Globus pallidus (tissue), 1 donor: Measurements from ENCODE around the gene TMEM247.
A peak's percentile ranks its signal among the peaks of the same experiment; 100 is the strongest.
"Not testable (repeated sequence)": the region's sequence is repeated elsewhere in the genome, so short reads cannot be mapped to it uniquely, and the experiment has no call there.

Experiments
- DNase-seq: peaks from one replicate; pipeline ENCODE4 v3.0.0-alpha.2; 2015; ENCODE audit warnings: low spot score

Gene TMEM247

DNA sequence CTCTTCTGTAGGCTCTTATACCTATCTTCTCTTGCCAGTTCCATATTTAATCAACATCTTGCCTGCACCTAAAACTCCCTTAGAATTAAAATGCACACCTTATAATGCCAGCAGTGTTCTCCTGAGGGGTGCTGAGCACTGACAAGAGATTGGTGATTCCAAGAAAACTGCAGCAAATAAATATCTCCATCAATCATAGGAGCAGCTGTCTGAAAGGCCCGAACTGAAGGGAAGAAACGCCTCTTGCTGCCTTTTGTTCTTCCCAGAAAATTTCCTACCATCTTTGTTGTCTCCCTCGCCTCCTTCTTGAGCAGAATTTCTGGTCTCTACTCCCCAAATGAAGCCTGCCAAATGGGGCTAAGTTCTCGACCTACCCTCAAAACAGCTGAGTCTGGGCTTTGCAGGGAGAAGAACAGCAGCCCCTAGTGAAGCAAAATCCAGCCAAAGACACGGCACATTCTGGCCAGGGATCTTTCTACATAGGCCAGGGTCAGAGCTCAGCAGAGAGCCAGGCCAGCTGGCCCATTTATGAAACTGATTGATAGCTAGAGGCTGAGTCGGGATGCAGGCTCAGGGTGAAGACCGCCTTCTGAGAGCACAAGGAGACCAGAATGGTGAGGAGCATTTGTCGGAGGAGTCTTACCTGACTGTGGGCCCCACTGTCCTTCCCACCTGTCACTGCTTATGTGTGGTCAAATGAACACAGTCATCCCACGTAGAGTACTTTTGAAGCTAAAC, 20.4 kb upstream of the TMEM247 start:
- no peak for DNase-seq

DNA sequence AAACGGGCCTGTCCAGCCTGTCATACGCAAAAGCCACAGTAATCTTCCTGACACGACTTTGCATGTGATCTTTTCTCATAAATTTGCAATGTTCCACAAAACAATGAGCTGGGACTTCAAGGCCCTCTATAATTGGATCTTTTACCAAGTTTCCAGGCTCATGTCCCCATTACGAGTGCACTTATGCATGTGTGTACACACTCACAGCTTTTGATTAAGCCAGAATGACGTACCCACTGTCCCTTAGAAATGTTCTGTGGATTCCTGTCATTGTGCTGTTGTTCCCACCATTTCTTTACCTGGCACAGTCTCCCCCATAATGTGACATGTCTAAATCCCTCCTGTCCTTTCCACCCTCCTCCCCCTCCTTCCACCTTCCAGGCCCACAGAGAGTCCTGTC, 19.7 kb upstream of the TMEM247 start:
- no peak for DNase-seq

DNA sequence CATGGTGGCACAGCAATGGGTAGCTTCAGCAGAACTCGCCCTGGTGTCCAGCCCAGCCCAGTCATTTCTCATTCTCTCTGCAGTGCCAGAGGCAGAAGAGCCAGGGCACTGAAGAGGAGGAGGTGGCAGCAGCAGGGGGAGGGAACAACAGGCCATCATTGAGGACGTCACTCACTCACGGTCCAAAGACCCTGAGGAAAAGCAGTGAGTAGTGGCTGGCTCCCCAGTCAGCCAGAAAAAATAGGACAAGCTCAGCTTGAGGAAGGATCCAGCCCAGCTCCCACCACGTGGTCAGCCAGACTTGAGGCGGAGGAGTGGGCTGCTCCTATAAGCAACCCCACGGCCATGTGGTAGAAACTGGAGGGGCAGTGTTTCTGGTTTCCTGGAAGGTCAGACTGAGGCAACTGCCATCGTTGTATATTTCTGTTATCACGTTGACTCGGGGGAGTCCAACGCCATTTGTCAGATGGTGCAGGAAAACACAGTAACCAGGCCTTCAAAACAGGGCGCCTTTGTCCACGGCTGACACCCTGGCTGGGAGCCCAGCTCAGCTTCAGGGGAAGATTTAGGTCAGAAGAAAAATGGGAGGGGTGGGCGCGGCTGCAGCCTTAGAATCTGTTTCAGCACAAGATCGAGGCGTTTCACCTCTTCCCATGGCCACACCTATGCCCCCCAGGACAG, 19.0 kb upstream of the TMEM247 start:
- DNase-seq = peak; percentile 95

DNA sequence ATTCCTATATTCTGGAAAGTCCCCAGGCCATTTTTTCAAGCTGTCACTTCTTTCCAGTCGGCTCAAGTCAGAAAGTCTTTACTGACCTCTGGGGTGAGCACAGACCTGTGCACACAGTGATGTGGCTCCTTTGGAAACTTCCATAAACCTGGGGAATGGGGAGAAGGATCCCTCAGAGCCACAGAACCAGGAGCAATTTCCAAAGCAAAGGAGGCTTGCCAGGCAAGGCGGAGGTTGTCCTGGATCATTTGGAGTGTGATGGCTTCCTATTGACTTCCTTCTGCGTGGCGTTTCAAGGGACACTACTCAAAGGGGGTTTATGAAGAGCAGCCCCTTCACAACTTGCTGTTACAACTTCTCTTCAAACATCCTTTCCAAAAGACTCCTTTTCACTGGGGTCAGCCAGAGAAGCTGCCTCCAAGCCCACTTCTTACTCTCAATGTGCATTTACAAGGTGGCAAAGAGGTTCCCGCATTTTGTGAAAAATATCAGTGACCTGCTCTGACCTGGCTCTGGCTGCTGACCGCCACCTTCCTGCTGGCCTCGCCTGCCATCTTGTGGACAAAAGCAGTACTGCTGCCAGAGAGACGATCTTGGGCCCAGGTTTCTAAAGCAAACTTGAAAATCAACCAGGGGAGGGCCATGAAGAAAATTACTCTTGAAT, 18.2 kb upstream of the TMEM247 start:
- DNase-seq = peak; percentile 83

DNA sequence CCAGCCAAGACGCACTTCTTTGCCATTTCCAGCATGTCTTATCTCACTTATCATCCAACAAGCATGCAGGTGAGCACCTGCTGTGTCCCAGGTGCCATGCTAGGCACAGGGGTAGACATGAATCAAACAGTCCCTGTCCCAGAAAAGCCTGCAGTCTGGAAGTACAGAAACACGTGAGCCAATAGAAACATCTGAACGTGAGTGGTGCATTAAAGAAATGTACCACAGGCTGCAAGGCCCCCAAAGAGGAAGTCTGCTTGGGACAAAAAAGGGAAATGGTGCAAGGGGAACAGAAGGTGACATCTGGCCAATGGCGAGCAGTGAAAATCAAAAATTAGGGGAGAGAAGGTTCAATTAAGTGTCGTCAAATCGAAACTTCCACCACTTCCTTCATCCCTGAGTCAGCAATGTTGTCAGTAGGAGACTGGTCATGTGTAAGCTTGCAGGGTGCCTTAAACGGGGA, 17.6 kb upstream of the TMEM247 start:
- peak; percentile 60 for DNase-seq

DNA sequence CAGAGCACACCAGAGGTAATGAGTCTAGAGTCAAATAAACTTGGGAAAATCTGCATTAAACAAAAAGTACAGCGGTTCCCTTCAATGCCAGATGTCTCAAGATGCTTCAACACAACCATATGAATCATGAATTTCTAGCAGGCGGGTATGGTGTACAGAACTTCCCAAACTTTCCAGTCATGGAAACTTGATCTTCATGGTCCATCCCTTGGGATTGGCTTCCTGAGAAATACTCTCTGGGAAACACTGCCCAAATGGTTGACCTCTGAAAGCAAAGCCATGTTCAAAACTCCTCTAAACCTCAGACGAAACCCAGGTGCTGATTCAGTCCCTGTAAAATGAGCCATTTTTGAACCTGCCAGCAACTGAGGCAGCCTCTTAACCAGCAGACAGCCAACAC, 16.4 kb upstream of the TMEM247 start:
- DNase-seq = no peak

DNA sequence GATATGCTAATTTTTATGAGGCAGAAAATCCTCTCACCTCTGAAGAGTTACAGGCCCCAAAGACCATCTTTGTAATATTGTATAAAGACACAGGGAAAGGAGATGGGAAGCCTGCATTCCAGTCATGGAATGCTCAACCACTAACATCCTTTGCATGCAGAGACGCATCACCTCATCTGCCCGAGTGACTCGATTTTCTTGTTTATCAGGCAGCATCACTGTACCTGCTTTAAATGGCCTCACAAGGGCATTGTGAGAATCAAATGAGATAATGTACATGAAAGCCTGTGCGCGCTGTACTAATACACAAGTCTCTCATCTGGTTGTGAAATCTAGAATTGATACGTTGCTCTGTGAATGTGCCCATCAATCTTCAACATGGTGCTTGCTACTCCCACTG, 10.2 kb upstream of the TMEM247 start:
- DNase-seq = no peak

DNA sequence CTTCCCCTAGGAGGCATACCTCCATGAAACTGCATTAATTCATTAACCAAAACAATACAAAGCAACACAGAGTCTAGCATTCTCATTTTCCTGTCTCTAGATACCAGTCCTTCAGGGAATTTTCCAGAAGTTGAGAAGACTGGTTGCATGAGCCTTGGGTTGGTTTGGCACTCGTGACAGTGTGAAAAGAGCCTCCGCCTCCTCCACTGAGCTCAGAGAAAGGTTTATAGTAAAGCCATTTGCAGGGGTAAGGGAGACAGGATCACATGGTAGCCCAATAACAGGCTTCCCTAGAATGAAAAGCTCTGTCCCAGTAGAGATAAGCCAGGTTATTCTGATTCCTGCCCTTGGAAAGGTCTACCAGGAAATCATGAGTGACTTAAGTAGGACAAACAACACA, 9.7 kb upstream of the TMEM247 start:
- DNase-seq = no peak

DNA sequence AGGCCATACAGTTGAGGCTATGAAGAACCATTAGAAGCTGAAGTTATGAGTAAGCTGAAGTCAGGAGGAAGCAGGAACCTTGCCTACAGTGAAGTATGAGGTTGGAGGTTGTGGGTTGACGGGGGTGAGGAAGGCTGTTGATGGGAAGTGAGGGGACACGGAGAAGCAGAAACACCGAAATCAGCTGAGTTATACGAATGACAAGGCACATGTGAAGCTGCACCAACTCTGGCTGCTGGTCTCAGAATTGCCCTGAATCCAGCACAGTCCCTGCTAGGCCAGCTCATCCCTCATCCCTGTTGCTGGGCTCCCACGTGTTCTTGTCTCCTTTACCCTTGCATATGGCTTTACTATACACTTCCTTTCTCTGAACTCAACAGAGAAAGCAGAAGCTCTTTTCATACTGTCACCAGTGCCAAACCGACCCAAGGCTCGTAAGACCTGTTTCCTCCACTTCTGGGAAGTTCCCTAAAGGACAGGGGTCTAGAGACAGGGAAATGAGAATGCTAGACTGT, 9.2 kb upstream of the TMEM247 start:
- DNase-seq = peak; percentile 44

DNA sequence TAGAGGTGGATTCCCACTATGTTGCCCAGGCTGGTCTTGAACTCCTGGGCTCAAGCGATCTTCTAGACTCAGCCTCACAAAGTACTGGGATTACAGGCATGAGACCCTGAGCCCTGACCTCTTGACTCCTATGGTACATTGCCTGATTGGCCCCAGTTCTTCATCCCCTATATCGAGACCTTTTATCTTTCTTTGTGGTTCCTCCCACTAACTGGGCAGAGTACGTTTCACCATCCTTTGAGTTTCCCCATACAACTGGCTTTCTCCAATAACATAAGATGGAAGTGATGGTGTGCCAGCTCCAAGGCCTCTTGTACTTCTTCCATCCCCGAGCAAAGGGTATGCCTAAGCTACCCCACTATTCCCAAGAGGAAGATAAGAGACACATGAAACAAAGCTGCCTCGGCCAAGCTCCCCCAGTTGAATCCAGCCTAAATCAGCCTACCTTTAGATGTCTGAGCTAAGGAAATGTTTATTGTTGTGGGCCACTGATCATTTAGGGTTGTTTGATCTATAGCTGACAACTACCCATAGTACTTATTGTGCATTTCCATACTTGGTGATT, 8.3 kb upstream of the TMEM247 start:
- no peak for DNase-seq

DNA sequence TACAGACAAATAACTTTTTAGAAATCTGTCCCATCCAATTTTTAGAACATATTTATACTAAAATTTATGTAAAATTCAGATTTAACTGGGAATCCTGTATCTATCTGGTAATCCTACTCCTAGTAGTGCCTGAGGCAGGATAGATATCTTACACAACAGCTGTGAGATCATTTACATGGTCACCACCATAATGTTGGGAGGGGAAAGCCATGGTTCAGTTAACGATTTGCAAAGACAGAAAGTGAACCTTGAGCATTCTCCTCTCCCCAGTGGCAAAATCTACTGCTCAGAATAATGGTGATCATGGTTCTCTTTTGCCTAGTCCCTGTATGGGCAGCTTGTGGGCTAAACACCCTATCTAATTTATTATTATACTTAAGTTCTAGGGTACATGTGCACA, 7.7 kb upstream of the TMEM247 start:
- DNase-seq = no peak

DNA sequence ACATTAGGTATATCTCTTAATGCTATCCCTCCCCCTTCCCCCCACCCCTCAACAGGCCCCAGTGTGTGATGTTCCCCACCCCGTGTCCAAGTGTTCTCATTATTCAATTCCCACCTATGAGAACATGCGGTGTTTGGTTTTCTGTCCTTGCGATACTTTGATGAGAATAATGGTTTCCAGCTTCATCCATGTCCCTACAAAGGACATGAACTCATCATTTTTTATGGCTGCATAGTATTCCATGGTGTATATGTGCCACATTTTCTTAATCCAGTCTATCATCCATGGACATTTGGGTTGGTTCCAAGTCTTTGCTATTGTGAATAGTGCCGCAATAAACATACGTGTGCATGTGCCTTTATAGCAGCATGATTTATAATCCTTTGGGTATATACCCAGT, 7.2 kb upstream of the TMEM247 start:
- DNase-seq = not testable (repeated sequence)

DNA sequence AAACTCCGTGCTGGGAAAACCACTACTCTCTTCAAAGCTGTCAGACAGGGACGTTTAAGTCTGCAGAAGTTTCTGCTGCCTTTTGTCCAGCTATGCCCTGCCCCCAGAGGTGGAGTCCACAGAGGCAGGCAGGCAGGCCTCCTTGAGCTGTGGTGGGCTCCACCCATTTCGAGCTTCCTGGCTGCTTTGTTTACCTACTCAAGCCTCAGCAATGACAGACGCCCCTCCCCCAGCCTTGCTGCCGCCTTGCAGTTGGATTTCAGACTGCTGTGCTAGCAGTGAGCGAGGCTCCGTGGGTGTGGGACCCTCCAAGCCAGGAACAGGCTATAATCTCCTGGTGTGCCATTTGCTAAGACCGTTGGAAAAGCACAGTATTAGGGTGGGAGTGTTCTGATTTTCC, 1.9 kb upstream of the TMEM247 start:
- not testable (repeated sequence) for DNase-seq

DNA sequence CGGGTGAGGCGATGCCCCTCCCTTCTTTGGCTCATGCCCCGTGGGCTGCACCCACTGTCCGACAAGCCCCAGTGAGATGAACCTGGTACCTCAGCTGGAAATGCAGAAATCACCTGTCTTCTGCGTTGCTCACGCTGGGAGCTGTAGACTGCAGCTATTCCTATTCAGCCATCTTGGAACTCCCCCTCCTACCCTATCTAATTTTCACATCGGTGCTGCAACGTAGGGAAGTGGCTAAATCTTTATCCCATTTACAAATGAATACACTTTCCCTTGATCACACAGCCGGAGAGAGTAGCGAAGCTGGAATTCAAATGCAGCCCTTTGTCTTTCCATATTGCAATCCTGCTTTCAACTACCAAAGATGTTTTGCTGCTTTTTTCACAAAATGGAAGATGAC, 1.4 kb upstream of the TMEM247 start:
- DNase-seq = no peak

DNA sequence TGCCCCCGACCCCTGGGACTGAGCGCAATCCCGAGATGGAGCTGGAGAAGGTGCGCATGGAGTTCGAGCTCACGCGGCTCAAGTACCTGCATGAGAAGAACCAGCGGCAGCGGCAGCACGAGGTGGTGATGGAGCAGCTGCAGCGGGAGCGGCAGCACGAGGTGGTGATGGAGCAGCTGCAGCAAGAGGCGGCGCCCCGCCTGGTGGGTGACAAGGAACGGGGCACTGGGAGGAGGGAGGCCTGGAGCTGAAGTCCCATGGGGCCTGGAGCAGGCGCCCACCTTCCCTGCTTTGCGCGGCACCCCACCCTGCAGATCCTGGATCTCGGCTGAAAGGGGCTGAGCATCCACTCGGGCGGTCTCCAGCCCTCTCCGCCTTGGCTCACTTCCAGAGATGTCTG, 1.2 kb downstream of the TMEM247 start:
- DNase-seq = no peak

DNA sequence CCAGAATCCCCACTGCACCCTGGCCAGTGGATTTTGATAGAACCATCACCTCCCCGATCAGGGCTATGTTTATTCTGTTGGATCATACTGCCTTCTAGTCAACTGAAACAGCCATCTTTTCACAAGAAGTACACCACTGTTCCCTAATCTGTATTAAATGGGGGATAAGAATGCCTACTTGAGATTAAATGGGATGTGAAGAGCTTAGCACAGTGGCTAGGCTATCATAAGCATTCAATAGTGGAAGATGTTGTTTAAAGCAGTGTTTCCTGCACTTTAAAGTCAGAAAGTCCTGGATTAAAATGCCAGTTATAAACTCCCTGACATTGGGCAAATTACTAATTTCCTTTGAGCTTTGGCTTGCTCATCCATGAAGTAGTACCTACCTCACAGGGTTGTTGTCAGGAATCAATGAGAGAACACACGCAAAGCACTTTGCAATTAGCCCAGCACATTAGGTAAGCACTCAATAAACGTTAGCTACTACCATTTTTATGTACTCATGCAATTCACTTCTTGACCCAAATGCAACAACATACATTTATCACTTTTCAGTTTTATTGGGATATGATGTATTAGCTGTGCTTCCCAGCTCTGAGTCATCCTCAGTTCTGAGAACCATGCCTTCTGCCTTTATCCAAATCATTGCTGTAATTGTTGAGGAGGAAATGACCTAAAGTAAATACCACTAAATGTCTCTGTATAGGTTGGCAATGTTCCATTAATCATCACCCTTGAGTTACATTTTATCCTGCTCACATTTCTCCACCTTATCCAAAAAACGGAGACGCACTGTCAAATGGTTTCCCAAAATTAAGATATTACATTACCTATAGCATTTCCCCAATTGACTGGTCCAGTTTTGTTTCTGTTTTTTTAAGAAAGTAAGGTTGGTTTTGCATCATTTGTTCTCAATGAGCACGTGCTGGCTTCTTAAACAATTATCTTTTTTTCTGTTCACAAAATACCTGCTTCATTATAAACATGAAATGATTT, 2.1 kb downstream of the TMEM247 start:
- DNase-seq = no peak

DNA sequence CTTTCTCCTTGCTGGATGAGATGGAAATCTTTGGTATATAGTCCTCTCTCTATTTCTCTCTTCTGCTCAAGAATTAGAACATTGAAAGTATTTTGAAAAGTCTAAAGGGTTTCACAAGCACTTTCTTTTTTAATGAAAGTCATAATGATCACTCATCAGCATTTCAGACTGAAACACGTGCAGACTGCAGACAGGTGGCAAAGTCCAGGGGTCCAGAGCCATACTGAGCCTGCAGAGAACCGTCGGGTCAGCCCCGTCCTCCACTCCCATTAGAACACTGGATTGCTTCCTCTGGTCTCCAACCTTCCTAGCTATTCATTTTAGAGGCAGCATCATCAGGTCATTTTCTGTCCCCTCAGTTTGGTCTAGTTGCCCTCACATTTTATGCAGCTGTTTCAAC, 3.1 kb downstream of the TMEM247 start:
- no peak for DNase-seq

DNA sequence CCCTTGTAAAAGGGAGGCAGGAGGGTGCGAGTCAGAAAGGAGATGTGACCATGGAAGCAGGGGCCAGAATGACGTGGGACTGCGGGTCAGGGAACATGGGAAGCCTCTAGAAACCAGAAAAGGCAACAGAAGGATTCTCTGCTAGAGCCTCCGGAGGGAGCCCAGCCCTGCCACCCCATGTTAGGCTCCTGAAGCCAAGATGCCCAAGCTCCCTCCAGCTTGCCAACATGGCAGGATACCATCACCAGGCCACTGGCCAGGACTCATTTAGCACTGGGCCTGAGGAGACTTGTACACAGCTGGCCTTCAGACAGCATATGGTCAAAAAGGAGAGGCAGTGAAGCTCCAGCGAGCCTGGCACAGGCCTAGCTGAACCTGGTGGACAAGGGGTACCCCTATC, 5.6 kb downstream of the TMEM247 start:
- no peak for DNase-seq

DNA sequence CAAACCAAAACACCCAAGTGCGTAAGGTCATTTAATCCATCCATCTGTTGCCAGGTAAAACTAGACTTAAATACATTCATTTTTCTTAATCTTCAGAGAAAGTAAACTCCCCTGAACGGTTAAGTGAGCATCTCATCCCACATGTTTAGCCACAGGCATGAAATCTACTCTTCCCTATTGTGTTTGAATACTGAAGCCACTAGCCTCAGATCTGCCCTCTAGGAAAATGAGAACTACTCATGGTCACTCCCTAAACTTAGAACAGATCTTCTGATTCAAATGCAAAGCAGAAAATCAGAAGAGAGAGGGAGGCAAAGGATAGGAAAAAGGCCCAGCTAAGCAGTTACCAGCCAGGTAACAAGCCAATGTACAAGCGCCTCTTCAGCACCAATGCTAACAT, 7.1 kb downstream of the TMEM247 start:
- DNase-seq = no peak

DNA sequence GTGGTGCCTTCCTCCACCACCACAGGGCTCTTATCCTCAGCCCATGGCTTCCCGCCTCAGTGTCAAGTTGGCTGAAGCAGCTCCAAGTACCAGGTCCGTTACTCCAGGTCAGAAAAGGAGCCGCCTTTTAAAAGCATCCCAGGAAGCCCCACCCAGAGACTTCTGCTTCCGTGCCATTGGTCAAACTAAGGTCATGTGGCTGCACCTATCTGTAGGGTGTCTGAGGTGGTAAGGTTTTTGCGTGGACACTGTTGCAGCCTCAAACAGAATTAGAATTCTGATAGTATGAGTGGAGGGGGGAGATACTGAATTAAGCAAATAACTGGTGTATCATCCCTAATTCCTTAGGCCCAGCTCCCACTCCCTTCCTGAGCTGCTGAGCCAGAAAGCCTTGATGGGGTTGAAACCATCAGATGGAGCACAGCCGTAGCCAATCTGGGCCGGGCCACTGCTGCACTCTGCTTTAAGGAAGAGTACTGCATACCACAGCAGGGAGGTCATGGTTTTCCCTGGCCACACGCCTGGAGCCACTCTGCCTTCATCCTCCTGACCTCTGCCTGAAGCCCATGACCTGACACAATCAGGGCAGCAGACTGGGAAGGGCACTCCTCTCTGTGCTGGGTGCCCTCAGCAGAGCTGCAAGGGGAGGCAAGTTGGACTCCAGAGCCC, 8.4 kb downstream of the TMEM247 start:
- DNase-seq = no peak

DNA sequence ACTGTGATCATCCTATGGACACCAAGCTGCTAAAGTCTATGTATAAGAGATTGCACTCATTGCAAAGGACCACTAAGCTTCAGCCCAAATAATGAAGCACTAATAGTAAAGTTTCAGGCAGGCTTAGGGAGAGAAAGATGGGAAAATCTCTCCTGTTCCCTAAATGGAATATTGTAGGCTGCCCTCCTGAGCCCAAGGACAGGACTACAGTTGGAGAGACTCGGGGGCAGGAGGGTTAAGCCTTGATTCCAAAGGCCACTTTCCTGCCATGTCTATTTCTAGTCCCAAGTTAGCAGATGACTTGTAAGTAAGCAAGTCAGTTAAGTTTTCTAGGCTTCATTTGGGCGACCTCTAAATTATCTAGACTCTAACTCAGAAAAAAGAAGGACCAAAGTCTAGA, 9.0 kb downstream of the TMEM247 start:
- no peak for DNase-seq
